Skeletal muscle satellite cell (primary cell): Measurements from ENCODE around the gene GDPD1.
A peak's percentile ranks its signal among the peaks of the same experiment; 100 is the strongest.
"Not testable (repeated sequence)": the region's sequence is repeated elsewhere in the genome, so short reads cannot be mapped to it uniquely, and the experiment has no call there.

Experiments
- H3K27me3 ChIP-seq: 2 replicates; pipeline ENCODE4 v1.7.0; 2013; ENCODE audit warnings: low read length; ENCODE audit not compliant: control insufficient read depth, insufficient read depth
- H3K36me3 ChIP-seq: 2 replicates; pipeline ENCODE4 v1.7.0; 2013; ENCODE audit warnings: mild to moderate bottlenecking, control low read depth, low read length; ENCODE audit not compliant: insufficient read depth
- H3K4me1 ChIP-seq: 2 replicates; pipeline ENCODE4 v1.7.0; 2013; ENCODE audit warnings: low read length; ENCODE audit not compliant: control insufficient read depth, insufficient read depth
- H3K4me2 ChIP-seq: 2 replicates; pipeline ENCODE4 v1.7.0; 2013; ENCODE audit warnings: mild to moderate bottlenecking, low read length
- H3K4me3 ChIP-seq: 2 replicates; pipeline ENCODE4 v1.7.0; 2013; ENCODE audit warnings: low read length
- H3K9ac ChIP-seq: 2 replicates; pipeline ENCODE4 v1.7.0; 2013; ENCODE audit warnings: mild to moderate bottlenecking, low read depth, low read length, moderate library complexity
- H3K9me3 ChIP-seq: replicated peaks from 2 replicates; pipeline ENCODE4 v1.7.0; 2013; ENCODE audit warnings: mild to moderate bottlenecking, control low read depth, low read length

GDPD1 gene

GRCh38 chr17:59193336-59193862, 26.9 kb upstream of the GDPD1 start:
- Histone ChIP-seq H3K4me2 (no peak overlapping the region), H3K4me1 (no peaks in the 10 kb centered on the region), H3K9ac (no peak overlapping the region), H3K36me3 (peaks cover 37% of the 10 kb centered on the region), H3K9me3 (no peaks in the 10 kb centered on the region), H3K4me3 (no peak overlapping the region), H3K27me3 (no peaks in the 10 kb centered on the region)

- no peaks in the 10 kb centered on the region for H3K9me3 ChIP-seq
- no peak overlapping the region for H3K4me2 ChIP-seq
- H3K4me3 ChIP-seq = no peak overlapping the region
- H3K9ac ChIP-seq = no peak overlapping the region
- H3K36me3 ChIP-seq = peaks cover 26% of the 10 kb centered on the region
- H3K27me3 ChIP-seq = no peaks in the 10 kb centered on the region
- H3K4me1 ChIP-seq = no peaks in the 10 kb centered on the region
Measured at GRCh38 chr17:59199398-59199797, 20.9 kb upstream of the GDPD1 start.

GRCh38 chr17:59202320-59202719, 18.0 kb upstream of the GDPD1 start:
- Histone ChIP-seq H3K27me3 (no peaks in the 10 kb centered on the region), H3K9me3 (no peaks in the 10 kb centered on the region), H3K4me1 (no peaks in the 10 kb centered on the region), H3K4me3 (no peak overlapping the region), H3K9ac (no peak overlapping the region), H3K36me3 (peaks cover 11% of the 10 kb centered on the region), H3K4me2 (no peak overlapping the region)

- Histone ChIP-seq H3K4me1 (peaks cover 7% of the 10 kb centered on the region), H3K4me2 (no peak overlapping the region), H3K9ac (no peak overlapping the region), H3K4me3 (no peak overlapping the region), H3K9me3 (no peaks in the 10 kb centered on the region), H3K36me3 (no peaks in the 10 kb centered on the region), H3K27me3 (no peaks in the 10 kb centered on the region)
Measured at GRCh38 chr17:59219370-59219769, 941 bp upstream of the GDPD1 start.

GRCh38 chr17:59219992-59220327, 351 bp upstream of the GDPD1 start:
- H3K4me2 ChIP-seq = peak overlapping the region; percentile 93
- H3K9ac ChIP-seq = peak overlapping the region; percentile 21
- no peaks in the 10 kb centered on the region for H3K27me3 ChIP-seq
- H3K4me1 ChIP-seq = peaks cover 7% of the 10 kb centered on the region
- no peaks in the 10 kb centered on the region for H3K36me3 ChIP-seq
- H3K4me3 ChIP-seq = peak overlapping the region; percentile 75
- no peaks in the 10 kb centered on the region for H3K9me3 ChIP-seq

- Histone ChIP-seq H3K36me3 (no peaks in the 10 kb centered on the region), H3K9ac (peak overlapping the region; percentile 63)
Measured at GRCh38 chr17:59221159-59221847, 992 bp downstream of the GDPD1 start.

GRCh38 chr17:59223813-59224212, 3.5 kb downstream of the GDPD1 start:
- no peaks in the 10 kb centered on the region for H3K36me3 ChIP-seq
- no peaks in the 10 kb centered on the region for H3K27me3 ChIP-seq
- H3K4me1 ChIP-seq = peaks cover 3% of the 10 kb centered on the region
- no peak overlapping the region for H3K4me3 ChIP-seq
- H3K9me3 ChIP-seq = no peaks in the 10 kb centered on the region
- no peak overlapping the region for H3K4me2 ChIP-seq
- no peak overlapping the region for H3K9ac ChIP-seq

More at GRCh38 chr17:59221159-59221847, 992 bp downstream of the GDPD1 start:
- Histone ChIP-seq H3K27me3 (no peaks in the 10 kb centered on the region), H3K4me1 (peaks cover 3% of the 10 kb centered on the region), H3K4me3 (peak overlapping the region; percentile 75), H3K4me2 (peak overlapping the region; percentile 93), H3K9me3 (no peaks in the 10 kb centered on the region)

- not testable (repeated sequence) for H3K9ac ChIP-seq, H3K36me3 ChIP-seq, H3K4me2 ChIP-seq, H3K9me3 ChIP-seq, H3K4me3 ChIP-seq, H3K4me1 ChIP-seq, H3K27me3 ChIP-seq
Measured at GRCh38 chr17:59228588-59228987, 8.3 kb downstream of the GDPD1 start.

GRCh38 chr17:59230764-59231163, 10.5 kb downstream of the GDPD1 start:
- Histone ChIP-seq H3K9me3 (no peaks in the 10 kb centered on the region), H3K27me3 (peaks cover 3% of the 10 kb centered on the region), H3K4me2 (no peak overlapping the region), H3K9ac (no peak overlapping the region), H3K4me1 (no peaks in the 10 kb centered on the region), H3K4me3 (no peak overlapping the region), H3K36me3 (no peaks in the 10 kb centered on the region)

- H3K27me3 ChIP-seq = peaks cover 3% of the 10 kb centered on the region
- no peaks in the 10 kb centered on the region for H3K4me1 ChIP-seq
- H3K9me3 ChIP-seq = no peaks in the 10 kb centered on the region
- no peaks in the 10 kb centered on the region for H3K36me3 ChIP-seq
- H3K4me3 ChIP-seq = no peak overlapping the region
- no peak overlapping the region for H3K4me2 ChIP-seq
- no peak overlapping the region for H3K9ac ChIP-seq
Measured at GRCh38 chr17:59234631-59235030, 14.3 kb downstream of the GDPD1 start.

- no peak overlapping the region for H3K4me3 ChIP-seq
Measured at GRCh38 chr17:59238906-59239305, 18.6 kb downstream of the GDPD1 start.

GRCh38 chr17:59244081-59244480, 23.8 kb downstream of the GDPD1 start:
- no peak overlapping the region for H3K4me2 ChIP-seq
- no peak overlapping the region for H3K9ac ChIP-seq
- no peaks in the 10 kb centered on the region for H3K36me3 ChIP-seq
- H3K4me1 ChIP-seq = no peaks in the 10 kb centered on the region
- no peak overlapping the region for H3K4me3 ChIP-seq
- H3K9me3 ChIP-seq = no peaks in the 10 kb centered on the region
- no peaks in the 10 kb centered on the region for H3K27me3 ChIP-seq

More at GRCh38 chr17:59238906-59239305, 18.6 kb downstream of the GDPD1 start:
- H3K4me1 ChIP-seq = no peaks in the 10 kb centered on the region
- no peaks in the 10 kb centered on the region for H3K36me3 ChIP-seq
- H3K27me3 ChIP-seq = no peaks in the 10 kb centered on the region
- no peak overlapping the region for H3K4me2 ChIP-seq
- H3K9ac ChIP-seq = no peak overlapping the region
- no peaks in the 10 kb centered on the region for H3K9me3 ChIP-seq
